WTC11 (cell line): Measurements from ENCODE around the gene CD164L2. TPM values are rescaled to one million over a fixed set of nuclear protein-coding genes. Genes with fewer than 3 reads are reported as not detected.

ENCODE experiments used
- ATAC-seq: fragments of 200-7000 bp; cut with Tn5 transposase; 2 replicates; pipeline ENCODE4 v1.10.0; 2021; ENCODE audit warnings: mild to moderate bottlenecking, moderate library complexity
- CTCF ChIA-PET: fragments of 300-600 bp; sonication (Branson Sonifier 250); formaldehyde crosslinking; loops from one replicate; lab custom pipeline; 2021; ENCODE audit warnings: antibody characterized with exemption; lab: Charles Lee
- POLR2A ChIA-PET: fragments of 350-600 bp; sonication (Branson Sonifier 250); formaldehyde crosslinking; loops from one replicate; lab custom pipeline; 2021; ENCODE audit warnings: antibody characterized with exemption; lab: Charles Lee
- DNase-seq: peaks from one replicate; pipeline ENCODE4 v3.0.0; 2021; ENCODE audit warnings: low spot score
- H3K27ac Mint-ChIP-seq: 2 replicates; pipeline ENCODE4 v1.8.0; 2021; ENCODE audit warnings: mixed read lengths
- H3K27me3 Mint-ChIP-seq: 2 replicates; pipeline ENCODE4 v1.8.0; 2021; ENCODE audit warnings: low read depth, mild to moderate bottlenecking, moderate library complexity, mixed read lengths
- H3K36me3 Mint-ChIP-seq: 2 replicates; pipeline ENCODE4 v1.8.0; 2021; ENCODE audit warnings: mixed read lengths
- H3K4me1 Mint-ChIP-seq: 2 replicates; pipeline ENCODE4 v1.8.0; 2022; ENCODE audit warnings: mixed read lengths
- H3K4me3 Mint-ChIP-seq: 2 replicates; pipeline ENCODE4 v1.8.0; 2021; ENCODE audit warnings: mild to moderate bottlenecking, moderate library complexity, mixed read lengths
- H3K9me3 Mint-ChIP-seq: 2 replicates; pipeline ENCODE4 v1.8.0; 2021; ENCODE audit warnings: mixed read lengths
- ATF6 ChIP-seq: sonication (generic); formaldehyde crosslinking; IDR thresholded peaks from 2 replicates; pipeline ENCODE4 v1.8.1; 2023; ENCODE audit warnings: mild to moderate bottlenecking, missing genetic modification reagents
- E2F5 ChIP-seq: sonication (generic); formaldehyde crosslinking; IDR thresholded peaks from 2 replicates; pipeline ENCODE4 v1.8.1; 2022; ENCODE audit warnings: mild to moderate bottlenecking, moderate library complexity, missing genetic modification reagents
- EMX1 ChIP-seq: fragments of 250-450 bp; sonication (Bioruptor Pico); IDR thresholded peaks from 2 replicates; pipeline ENCODE4 v1.8.0; 2021; ENCODE audit warnings: mild to moderate bottlenecking
- GABPB1 ChIP-seq: sonication (generic); formaldehyde crosslinking; IDR thresholded peaks from 2 replicates; pipeline ENCODE4 v1.8.1; 2023; ENCODE audit warnings: mild to moderate bottlenecking, missing genetic modification reagents
- GRHL2 ChIP-seq: fragments of 250-450 bp; sonication (Bioruptor Pico); IDR thresholded peaks from 2 replicates; pipeline ENCODE4 v1.8.0; 2022; ENCODE audit warnings: mild to moderate bottlenecking, moderate library complexity; ENCODE audit not compliant: insufficient replicate concordance, severe bottlenecking
- HMGA2 ChIP-seq: fragments of 250-450 bp; sonication (Bioruptor Pico); IDR thresholded peaks from 2 replicates; pipeline ENCODE4 v1.4.0; 2021; ENCODE audit warnings: mild to moderate bottlenecking, moderate library complexity
- IRF1 ChIP-seq: sonication (generic); formaldehyde crosslinking; IDR thresholded peaks from 2 replicates; pipeline ENCODE4 v1.8.0; 2023; ENCODE audit warnings: missing genetic modification reagents
- KAT7 ChIP-seq: sonication (generic); formaldehyde crosslinking; IDR thresholded peaks from 2 replicates; pipeline ENCODE4 v1.8.1; 2023; ENCODE audit warnings: missing genetic modification reagents, mild to moderate bottlenecking, borderline replicate concordance
- MYBL2 ChIP-seq: sonication (generic); formaldehyde crosslinking; IDR thresholded peaks from 2 replicates; pipeline ENCODE4 v1.8.1; 2023; ENCODE audit warnings: mild to moderate bottlenecking, moderate library complexity, missing genetic modification reagents
- NFATC4 ChIP-seq: fragments of 250-450 bp; sonication (Bioruptor Pico); IDR thresholded peaks from 2 replicates; pipeline ENCODE4 v1.9.0; 2021; ENCODE audit warnings: mild to moderate bottlenecking
- NFE2L1 ChIP-seq: sonication (generic); formaldehyde crosslinking; IDR thresholded peaks from 2 replicates; pipeline ENCODE4 v1.8.1; 2023; ENCODE audit warnings: missing genetic modification reagents
- NR3C1 ChIP-seq: sonication (generic); formaldehyde crosslinking; conservative IDR thresholded peaks from 2 replicates; pipeline ENCODE4 v1.8.1; 2023; ENCODE audit warnings: low read depth, mild to moderate bottlenecking, missing genetic modification reagents
- PREB ChIP-seq: sonication (generic); formaldehyde crosslinking; IDR thresholded peaks from 2 replicates; pipeline ENCODE4 v1.8.1; 2022; ENCODE audit warnings: mild to moderate bottlenecking, missing genetic modification reagents, moderate library complexity, borderline replicate concordance
- SOX15 ChIP-seq: fragments of 250-450 bp; sonication (Bioruptor Pico); IDR thresholded peaks from 2 replicates; pipeline ENCODE4 v1.9.0; 2021; ENCODE audit warnings: mild to moderate bottlenecking
- SP1 ChIP-seq: sonication (generic); formaldehyde crosslinking; conservative IDR thresholded peaks from 2 replicates; pipeline ENCODE4 v1.8.1; 2022; ENCODE audit warnings: missing genetic modification reagents
- TEAD4 ChIP-seq: sonication (generic); formaldehyde crosslinking; IDR thresholded peaks from 2 replicates; pipeline ENCODE4 v1.8.0; 2022; ENCODE audit warnings: mild to moderate bottlenecking, missing genetic modification reagents
- ZMAT4 ChIP-seq: fragments of 250-450 bp; sonication (Bioruptor Pico); IDR thresholded peaks from 2 replicates; pipeline ENCODE4 v1.9.0; 2021; ENCODE audit warnings: mild to moderate bottlenecking
- total RNA-seq: library from RNA; stranded (reverse); gene quantifications from 3 replicates; pipeline ENCODE4 v1.2.3, GENCODE V29; 2021

CD164L2 gene
- total RNA-seq, 1 experiment from 2014 or later: 5.5 TPM

GRCh38 chr1:27365372-27366112 lies 17.6 kb downstream of the CD164L2 start:
- TF ChIP-seq NFE2L1 (CRISPR knock-in tag): 0 out of 2 replicates have a peak, but pooled peaks have one; percentile 10
- 0 out of 2 replicates have a peak, but pooled peaks have one; percentile 28 for TF ChIP-seq SP1 (CRISPR knock-in tag)
- TF ChIP-seq PREB: no peak
- ATAC-seq (peak; percentile 53), DNase-seq (peak; percentile 86)
- ChIA-PET CTCF (interaction anchor here (0.6 to 8.7 kb wide), 41 partner anchors 11 to 688 kb away, joined by 3 to 258 read pairs (median 5); partner anchors contain the start of genes CD164L2, IFI6, SLC9A1 and SYTL1), POLR2A (interaction anchor here (0.5 to 4.1 kb wide), 17 partner anchors 8 to 428 kb away, joined by 3 to 29 read pairs (median 4); partner anchors contain the start of genes CD164L2, SYTL1 and WASF2)
- peak overlapping the region; percentile 97 for H3K27ac Mint-ChIP-seq
- peaks cover 25% of the 10 kb centered on the region for H3K4me1 Mint-ChIP-seq
- no peaks in the 10 kb centered on the region for H3K9me3 Mint-ChIP-seq
- no peaks in the 10 kb centered on the region for H3K36me3 Mint-ChIP-seq
- peaks cover 33% of the 10 kb centered on the region for H3K27me3 Mint-ChIP-seq
- H3K4me3 Mint-ChIP-seq: peak overlapping the region; percentile 84

GRCh38 chr1:27364696-27365371 lies 18.3 kb downstream of the CD164L2 start:
- ChIA-PET CTCF (interaction anchor here (0.8 to 8.7 kb wide), 26 partner anchors 11 to 320 kb away, joined by 3 to 258 read pairs (median 8); partner anchors contain the start of genes CD164L2, IFI6 and SYTL1), POLR2A (interaction anchor here (0.6 to 4.1 kb wide), 11 partner anchors 14 to 235 kb away, joined by 3 to 29 read pairs (median 4); partner anchors contain the start of genes CD164L2 and SYTL1)
- TF ChIP-seq NR3C1 (CRISPR knock-in tag) (no peak), EMX1 (no peak), HMGA2 (CRISPR knock-in tag) (no peak), MYBL2 (no peak), TEAD4 (CRISPR knock-in tag) (no peak), SOX15 (CRISPR knock-in tag) (no peak), ATF6 (CRISPR knock-in tag) (no peak), GRHL2 (CRISPR knock-in tag) (no peak), ZMAT4 (CRISPR knock-in tag) (no peak), KAT7 (CRISPR knock-in tag) (no peak), GABPB1 (CRISPR knock-in tag) (no peak), IRF1 (CRISPR knock-in tag) (no peak), SP1 (CRISPR knock-in tag) (no peak), NFATC4 (CRISPR knock-in tag) (no peak), E2F5 (CRISPR knock-in tag) (no peak)
- DNase-seq (no peak), ATAC-seq (no peak)
- Mint-ChIP-seq H3K4me3 (peak overlapping the region; percentile 84; the same call in 1 of the 2 replicates), H3K27me3 (peaks cover 39% of the 10 kb centered on the region), H3K27ac (no peak overlapping the region), H3K4me1 (peaks cover 28% of the 10 kb centered on the region), H3K9me3 (no peaks in the 10 kb centered on the region), H3K36me3 (no peaks in the 10 kb centered on the region)
